Raji (cell line): ENCODE results near the gene KNDC1.

Experiments used
- POLR2A ChIP-seq: IDR thresholded peaks from 2 replicates; pipeline ENCODE4 v1.6.1; 2011; ENCODE audit warnings: low read depth, low read length, control low read depth; ENCODE audit not compliant: insufficient read depth

The KNDC1 gene

GRCh38 chr10:133272964-133273420 lies 113.0 kb downstream of the KNDC1 start:
- TF ChIP-seq POLR2A: no peak

GRCh38 chr10:133273534-133274143 lies 113.6 kb downstream of the KNDC1 start:
- TF ChIP-seq POLR2A: no peak

GRCh38 chr10:133274751-133275683 lies 115.0 kb downstream of the KNDC1 start:
- TF ChIP-seq POLR2A: no peak

GRCh38 chr10:133275684-133276092 lies 115.7 kb downstream of the KNDC1 start:
- TF ChIP-seq POLR2A: no peak
